D721Med (cell line): ENCODE measurements around the gene PINK1.

Source experiments
- DNase-seq: peaks from one replicate; pipeline ENCODE4 v3.0.0; 2011; ENCODE audit warnings: low spot score; ENCODE audit not compliant: insufficient read length
- FAIRE-seq: peaks from 2 replicates; lab custom pipeline; 2011; peaks lifted over from hg19 to GRCh38; lab: Jason Lieb, UNC
- TF ChIP-seq, protein P1 (sequence below): IDR thresholded peaks from 2 replicates; pipeline ENCODE4 v1.5.1; 2012; ENCODE audit warnings: mild to moderate bottlenecking, control low read depth; ENCODE audit not compliant: insufficient read depth; ENCODE audit errors: missing control alignments

Gene PINK1

DNA sequence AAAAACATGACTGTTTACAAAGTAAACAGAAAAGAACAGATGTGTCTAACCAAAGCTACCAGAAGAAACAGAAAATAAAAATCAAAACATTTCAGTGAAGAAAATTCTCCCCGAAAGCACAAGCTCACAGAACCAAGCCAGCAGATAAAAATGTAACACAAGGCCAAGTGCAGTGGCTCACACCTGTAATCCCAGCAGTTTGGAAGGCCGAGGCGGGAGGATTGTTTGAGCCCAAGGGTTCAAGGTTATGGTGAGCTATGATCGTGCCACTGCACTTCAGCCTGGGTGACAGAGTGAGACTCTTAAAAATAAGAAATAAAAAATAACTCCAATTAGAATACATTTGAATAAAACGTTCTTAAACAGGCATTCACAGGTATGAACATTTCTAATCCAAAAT, 47.0 kb downstream of the PINK1 start:
- TF ChIP-seq, protein P1, sequence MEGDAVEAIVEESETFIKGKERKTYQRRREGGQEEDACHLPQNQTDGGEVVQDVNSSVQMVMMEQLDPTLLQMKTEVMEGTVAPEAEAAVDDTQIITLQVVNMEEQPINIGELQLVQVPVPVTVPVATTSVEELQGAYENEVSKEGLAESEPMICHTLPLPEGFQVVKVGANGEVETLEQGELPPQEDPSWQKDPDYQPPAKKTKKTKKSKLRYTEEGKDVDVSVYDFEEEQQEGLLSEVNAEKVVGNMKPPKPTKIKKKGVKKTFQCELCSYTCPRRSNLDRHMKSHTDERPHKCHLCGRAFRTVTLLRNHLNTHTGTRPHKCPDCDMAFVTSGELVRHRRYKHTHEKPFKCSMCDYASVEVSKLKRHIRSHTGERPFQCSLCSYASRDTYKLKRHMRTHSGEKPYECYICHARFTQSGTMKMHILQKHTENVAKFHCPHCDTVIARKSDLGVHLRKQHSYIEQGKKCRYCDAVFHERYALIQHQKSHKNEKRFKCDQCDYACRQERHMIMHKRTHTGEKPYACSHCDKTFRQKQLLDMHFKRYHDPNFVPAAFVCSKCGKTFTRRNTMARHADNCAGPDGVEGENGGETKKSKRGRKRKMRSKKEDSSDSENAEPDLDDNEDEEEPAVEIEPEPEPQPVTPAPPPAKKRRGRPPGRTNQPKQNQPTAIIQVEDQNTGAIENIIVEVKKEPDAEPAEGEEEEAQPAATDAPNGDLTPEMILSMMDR: no peak
- FAIRE-seq (no peak), DNase-seq (no peak)

DNA sequence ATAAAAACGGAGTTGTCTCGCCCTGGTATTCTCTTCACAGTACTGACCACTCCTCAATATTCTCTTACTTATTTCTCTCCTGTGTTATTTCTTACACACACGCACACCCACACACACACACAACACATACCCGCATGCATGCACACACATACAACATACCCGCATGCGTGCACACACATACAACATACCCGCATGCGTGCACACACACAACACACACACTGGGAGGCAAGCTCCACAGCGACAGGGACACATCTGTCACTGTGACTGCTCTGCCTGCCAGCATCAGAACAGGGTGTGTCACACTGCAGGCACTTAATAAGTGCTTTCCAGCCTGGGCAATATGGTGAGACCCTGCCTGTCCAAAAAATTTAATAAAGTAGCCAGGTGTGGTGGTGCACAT, 48.7 kb downstream of the PINK1 start:
- DNase-seq (no peak), FAIRE-seq (no peak)
- TF ChIP-seq, protein P1: no peak

DNA sequence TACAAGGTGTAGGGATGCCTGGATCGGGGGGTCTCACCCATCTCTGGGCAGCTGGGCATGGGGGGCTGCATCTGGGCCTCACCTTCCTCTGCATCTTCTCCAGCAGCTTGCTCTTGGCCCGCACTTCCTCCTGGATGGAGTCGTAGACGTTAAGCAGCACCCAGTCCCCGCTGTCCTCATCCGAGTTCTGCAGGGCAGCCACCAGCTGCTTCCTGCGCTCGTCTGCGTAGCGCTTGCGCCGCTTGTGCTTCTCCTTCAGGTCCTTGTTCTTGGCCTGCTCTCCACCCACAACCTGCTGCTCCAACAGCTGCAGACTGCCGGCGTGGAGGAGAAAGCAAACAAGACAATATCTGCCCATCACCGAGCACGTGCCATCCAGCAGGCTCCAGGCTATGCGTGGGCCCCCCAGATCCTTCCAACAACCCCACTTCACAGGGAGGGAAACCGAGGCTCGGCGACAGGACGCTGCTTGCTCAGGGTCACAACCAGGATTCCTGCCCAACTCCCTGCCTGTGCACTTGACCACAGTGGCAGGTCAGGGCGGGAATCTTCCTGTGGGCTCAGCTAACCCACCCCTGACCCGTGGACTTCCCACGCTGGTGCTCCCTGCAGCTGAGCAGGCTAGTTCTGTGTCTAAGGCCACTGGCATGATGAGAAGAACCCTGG, 49.4 kb downstream of the PINK1 start:
- TF ChIP-seq, protein P1: no peak
- DNase-seq: no peak
- no peak for FAIRE-seq

DNA sequence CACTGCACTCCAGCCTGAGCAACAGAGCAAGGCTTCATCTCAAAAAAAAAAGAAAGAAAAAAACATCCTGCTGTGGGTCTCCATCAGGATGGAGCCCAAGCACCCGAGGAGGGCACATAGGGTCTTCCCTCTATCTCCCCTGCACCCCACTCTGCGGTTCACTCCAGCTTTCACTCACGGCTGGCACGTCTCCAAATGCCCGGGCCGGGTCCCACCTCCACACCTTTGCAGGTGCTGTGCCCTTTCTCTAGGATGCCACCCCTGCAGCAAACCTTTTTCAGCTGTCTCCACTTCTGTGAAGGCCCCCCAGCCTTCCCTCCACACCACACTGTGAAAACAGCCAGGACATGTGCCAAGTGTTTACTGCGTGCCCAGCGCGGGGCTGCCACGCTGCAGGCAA, 50.4 kb downstream of the PINK1 start:
- FAIRE-seq (no peak), DNase-seq (no peak)
- TF ChIP-seq, protein P1: no peak

DNA sequence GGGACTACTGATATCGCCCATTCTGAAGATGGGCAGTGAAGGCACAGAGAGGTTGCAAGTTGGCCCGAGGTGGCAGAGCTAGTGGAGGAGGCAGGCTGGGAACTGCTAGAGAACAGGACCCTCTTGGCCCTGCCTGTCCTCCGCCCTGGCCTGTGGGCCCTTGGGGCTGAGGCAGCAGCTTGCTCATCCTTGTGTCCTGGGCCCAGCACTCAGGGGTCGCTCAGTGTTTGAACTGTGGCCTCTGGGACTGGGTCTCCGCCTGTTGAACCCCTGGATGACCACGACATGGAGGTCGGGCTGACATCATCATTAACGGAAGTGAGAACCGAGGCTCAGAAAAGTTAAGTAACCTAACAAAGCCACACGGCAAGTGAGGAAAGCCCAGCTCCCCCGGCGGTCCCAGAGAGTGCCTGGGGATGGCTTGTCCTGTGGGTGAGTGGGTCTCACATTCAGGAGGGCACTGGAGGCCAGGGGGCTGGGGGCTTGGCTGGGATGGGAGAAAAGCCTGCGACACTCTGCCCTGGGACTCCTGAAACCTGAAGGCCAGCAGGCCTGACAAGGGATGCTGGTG, 50.9 kb downstream of the PINK1 start:
- no peak for DNase-seq
- FAIRE-seq: no peak
- TF ChIP-seq, protein P1: no peak

DNA sequence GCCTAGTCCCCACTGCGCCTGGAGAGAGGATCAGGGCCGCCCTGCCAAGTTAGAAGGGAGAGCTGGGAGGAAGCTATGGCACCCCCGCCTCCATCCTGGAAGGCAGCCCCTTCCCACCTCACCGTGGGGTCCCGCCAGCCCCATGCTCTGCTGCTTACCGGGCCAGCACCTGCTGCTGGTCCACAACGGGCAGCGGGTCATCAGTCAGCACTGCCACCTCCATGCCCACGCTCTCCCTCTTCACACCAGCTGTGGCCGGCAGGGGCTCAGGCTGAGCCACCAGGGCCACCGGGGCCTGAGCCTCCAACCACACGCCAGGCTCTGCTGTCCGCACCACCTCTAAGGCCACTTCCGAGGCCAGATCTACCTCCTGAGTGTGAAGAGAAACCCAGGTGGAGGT, 51.4 kb downstream of the PINK1 start:
- TF ChIP-seq, protein P1: no peak
- FAIRE-seq (no peak), DNase-seq (no peak)

DNA sequence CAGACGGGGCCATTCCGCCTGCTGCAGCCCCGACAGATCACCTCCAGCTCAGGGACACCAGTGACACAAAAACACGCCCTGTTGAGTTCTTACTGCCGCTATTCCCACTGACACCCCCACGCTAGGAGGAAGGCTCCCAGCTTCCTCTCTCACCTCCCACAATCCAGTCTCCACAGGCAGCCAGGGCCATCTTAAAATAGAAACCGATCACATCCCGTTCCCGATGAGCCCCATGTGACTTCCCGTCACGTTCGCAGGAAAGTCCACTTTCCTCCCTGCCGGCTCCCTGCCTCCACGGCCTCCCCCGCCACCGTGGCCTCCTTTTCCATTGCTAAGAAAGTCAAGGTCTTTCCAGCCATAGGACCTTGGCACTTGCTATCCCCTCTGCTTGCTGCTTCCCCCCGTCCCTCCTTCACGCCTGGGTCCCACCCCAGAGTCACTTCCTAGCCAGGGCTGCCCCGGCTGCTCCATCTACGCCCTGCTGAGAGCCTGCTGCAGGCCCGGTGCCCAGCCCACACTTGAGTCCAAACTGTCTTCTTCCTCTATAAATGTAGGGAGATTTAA, 51.9 kb downstream of the PINK1 start:
- no peak for DNase-seq
- TF ChIP-seq, protein P1: no peak
- no peak for FAIRE-seq
